ENCODE measurements around the gene RUFY3. TPM values are rescaled to one million over a fixed set of nuclear protein-coding genes. Genes with fewer than 3 reads are reported as not detected.

Gene RUFY3
- total RNA-seq, 1 donor from 2014 or later: 80.9 TPM

GRCh38 chr4:70754990-70755688 is 33.4 kb downstream of the RUFY3 start:
- Histone ChIP-seq H3F3A (ENCODE audit: low read depth) (no peaks in the 10 kb centered on the region), H3K9ac (no peak overlapping the region), H3K9me3 (ENCODE audit: low read depth) (no peaks in the 10 kb centered on the region), H3K27me3 (no peaks in the 10 kb centered on the region), H3K27ac (no peak overlapping the region), H2AFZ (replicated peaks) (no peak overlapping the region), H3K4me2 (no peak overlapping the region), H3K79me2 (ENCODE audit: low read depth) (peaks cover 50% of the 10 kb centered on the region), H3K4me3 (no peak overlapping the region), H3K4me1 (no peaks in the 10 kb centered on the region), H4K20me1 (ENCODE audit: low read depth) (peaks cover 4% of the 10 kb centered on the region), H3K36me3 (no peaks in the 10 kb centered on the region)
- Mint-ChIP-seq H3K27me3 (ENCODE audit: insufficient read depth, low read depth) (no peaks in the 10 kb centered on the region), H3K36me3 (peaks cover 9% of the 10 kb centered on the region), H3K4me3 (no peak overlapping the region), H3K27ac (no peak overlapping the region), H3K4me1 (no peaks in the 10 kb centered on the region), H3K9me3 (peaks cover 2% of the 10 kb centered on the region)
- DNase-seq (ENCODE audit: low spot score): no peak
- no peak for TF ChIP-seq EZH2 (IDR thresholded peaks at IDR 0.05)
- TF ChIP-seq EZH2phosphoT487 (IDR thresholded peaks at IDR 0.05): no peak
- TF ChIP-seq, protein P1, sequence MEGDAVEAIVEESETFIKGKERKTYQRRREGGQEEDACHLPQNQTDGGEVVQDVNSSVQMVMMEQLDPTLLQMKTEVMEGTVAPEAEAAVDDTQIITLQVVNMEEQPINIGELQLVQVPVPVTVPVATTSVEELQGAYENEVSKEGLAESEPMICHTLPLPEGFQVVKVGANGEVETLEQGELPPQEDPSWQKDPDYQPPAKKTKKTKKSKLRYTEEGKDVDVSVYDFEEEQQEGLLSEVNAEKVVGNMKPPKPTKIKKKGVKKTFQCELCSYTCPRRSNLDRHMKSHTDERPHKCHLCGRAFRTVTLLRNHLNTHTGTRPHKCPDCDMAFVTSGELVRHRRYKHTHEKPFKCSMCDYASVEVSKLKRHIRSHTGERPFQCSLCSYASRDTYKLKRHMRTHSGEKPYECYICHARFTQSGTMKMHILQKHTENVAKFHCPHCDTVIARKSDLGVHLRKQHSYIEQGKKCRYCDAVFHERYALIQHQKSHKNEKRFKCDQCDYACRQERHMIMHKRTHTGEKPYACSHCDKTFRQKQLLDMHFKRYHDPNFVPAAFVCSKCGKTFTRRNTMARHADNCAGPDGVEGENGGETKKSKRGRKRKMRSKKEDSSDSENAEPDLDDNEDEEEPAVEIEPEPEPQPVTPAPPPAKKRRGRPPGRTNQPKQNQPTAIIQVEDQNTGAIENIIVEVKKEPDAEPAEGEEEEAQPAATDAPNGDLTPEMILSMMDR (IDR thresholded peaks at IDR 0.05): no peak

DNA sequence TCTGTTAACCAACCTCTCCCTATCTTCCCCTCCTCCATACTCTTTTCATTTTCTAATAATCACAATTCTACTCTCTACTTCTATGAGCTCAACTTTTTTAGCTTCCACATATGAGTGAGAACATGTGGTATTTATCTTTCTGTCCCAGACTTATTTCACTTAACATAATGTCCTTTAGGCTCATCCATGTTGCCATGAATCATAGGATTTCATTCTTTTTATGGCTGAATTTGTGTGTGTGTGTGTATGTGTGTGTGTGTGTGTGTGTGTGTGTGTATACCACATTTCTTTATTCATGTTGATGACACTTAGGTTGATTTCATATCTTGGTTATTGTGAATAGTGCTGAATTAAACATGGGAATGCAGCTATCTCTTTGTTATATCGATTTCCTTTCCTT is 37.4 kb downstream of the RUFY3 start:
- Histone ChIP-seq H3K9me3 (ENCODE audit: low read depth) (no peaks in the 10 kb centered on the region), H3K79me2 (ENCODE audit: low read depth) (peaks cover 30% of the 10 kb centered on the region), H3K27me3 (no peaks in the 10 kb centered on the region), H4K20me1 (ENCODE audit: low read depth) (no peaks in the 10 kb centered on the region), H3K36me3 (no peaks in the 10 kb centered on the region), H3K4me3 (no peak overlapping the region), H3K4me2 (no peak overlapping the region), H3K9ac (no peak overlapping the region), H2AFZ (replicated peaks) (no peak overlapping the region), H3K4me1 (no peaks in the 10 kb centered on the region), H3F3A (ENCODE audit: low read depth) (no peaks in the 10 kb centered on the region), H3K27ac (no peak overlapping the region)
- H3K27me3 Mint-ChIP-seq (ENCODE audit: insufficient read depth, low read depth): no peaks in the 10 kb centered on the region
- no peaks in the 10 kb centered on the region for H3K9me3 Mint-ChIP-seq
- no peak overlapping the region for H3K27ac Mint-ChIP-seq
- DNase-seq (ENCODE audit: low spot score): no peak
- H3K36me3 Mint-ChIP-seq: peaks cover 28% of the 10 kb centered on the region
- TF ChIP-seq, protein P1 (IDR thresholded peaks at IDR 0.05): no peak
- no peak for TF ChIP-seq EZH2phosphoT487 (IDR thresholded peaks at IDR 0.05)
- no peak for TF ChIP-seq EZH2 (IDR thresholded peaks at IDR 0.05)
- H3K4me1 Mint-ChIP-seq: no peaks in the 10 kb centered on the region
- H3K4me3 Mint-ChIP-seq: no peak overlapping the region

- H3K27me3 Mint-ChIP-seq (ENCODE audit: insufficient read depth, low read depth): no peaks in the 10 kb centered on the region
- H3K4me1 ChIP-seq: no peaks in the 10 kb centered on the region
- no peaks in the 10 kb centered on the region for H3K9me3 Mint-ChIP-seq
- H3K4me1 Mint-ChIP-seq: no peaks in the 10 kb centered on the region
- H3K9me3 ChIP-seq (ENCODE audit: low read depth): no peaks in the 10 kb centered on the region
- no peak overlapping the region for H2AFZ ChIP-seq (replicated peaks)
- H3K27ac ChIP-seq: no peak overlapping the region
- no peak overlapping the region for H3K27ac Mint-ChIP-seq
- H3K36me3 ChIP-seq: no peaks in the 10 kb centered on the region
- DNase-seq (ENCODE audit: low spot score): no peak
- no peak overlapping the region for H3K4me3 Mint-ChIP-seq
- no peak overlapping the region for H3K4me2 ChIP-seq
- H3K4me3 ChIP-seq: no peak overlapping the region
- no peaks in the 10 kb centered on the region for H3K27me3 ChIP-seq
- peaks cover 30% of the 10 kb centered on the region for H3K79me2 ChIP-seq (ENCODE audit: low read depth)
- peaks cover 33% of the 10 kb centered on the region for H3K36me3 Mint-ChIP-seq
- no peaks in the 10 kb centered on the region for H3F3A ChIP-seq (ENCODE audit: low read depth)
- no peaks in the 10 kb centered on the region for H4K20me1 ChIP-seq (ENCODE audit: low read depth)
- no peak overlapping the region for H3K9ac ChIP-seq
- TF ChIP-seq EZH2phosphoT487 (IDR thresholded peaks at IDR 0.05): no peak
- TF ChIP-seq, protein P1 (IDR thresholded peaks at IDR 0.05): no peak
These were observed 37.9 kb downstream of the RUFY3 start for GRCh38 chr4:70759627-70760026.
